ENCODE data around the gene DIP2C.

GRCh38 chr10:528173-529165 is 161.0 kb downstream of the DIP2C start:
- TF ChIP-seq CTCF (IDR thresholded peaks at IDR 0.05) (no peak), POLR2A (IDR thresholded peaks at IDR 0.05) (no peak)
